HepG2 (cell line): ENCODE measurements around the gene TUT4.

ENCODE experiments used
- EZH2 ChIP-seq: conservative IDR thresholded peaks from 2 replicates; pipeline ENCODE4 v1.6.1; 2012; ENCODE audit warnings: mild to moderate bottlenecking, low read depth, low read length, moderate library complexity
- ZNF704 ChIP-seq: sonication (generic); formaldehyde crosslinking; IDR thresholded peaks from 2 replicates; pipeline ENCODE4 v1.8.1; 2023; ENCODE audit warnings: mild to moderate bottlenecking, inconsistent platforms, moderate library complexity, missing genetic modification reagents, borderline replicate concordance

GRCh38 chr1:52413410-52413989, 139.4 kb downstream of the TUT4 start:
- no peak for TF ChIP-seq ZNF704 (CRISPR knock-in tag)
- TF ChIP-seq EZH2, result no peak
